Stimulated activated CD4-positive, alpha-beta T cell treated with anti-CD3 and anti-CD28 coated beads, Interleukin-15, amount 100 ng/mL, for 48 hours (primary cell): ENCODE data around the gene PRKAG1.

Source experiments
- DNase-seq, 2 donors: peaks; one replicate each; pipeline ENCODE4 v3.0.0-alpha.2; 2020; ENCODE audit warnings: low read depth in 2 of 2

The PRKAG1 gene

GRCh38 chr12:48981757-48982157 is 36.8 kb downstream of the PRKAG1 start:
- DNase-seq, result no peak

GRCh38 chr12:48980953-48981756 is 37.4 kb downstream of the PRKAG1 start:
- no peak for DNase-seq

GRCh38 chr12:48980389-48980952 is 38.1 kb downstream of the PRKAG1 start:
- no peak for DNase-seq

GRCh38 chr12:48979602-48980388 is 38.8 kb downstream of the PRKAG1 start:
- DNase-seq, result no peak

- DNase-seq, result no peak
Measured at GRCh38 chr12:48978741-48979601, 39.6 kb downstream of the PRKAG1 start.

GRCh38 chr12:48978291-48978740 is 40.3 kb downstream of the PRKAG1 start, which contains the start of gene WNT1:
WNT1 (plus strand) TSS chr12:48978322; CDS start chr12:48978651, 329 bp downstream.
- DNase-seq, result no peak

GRCh38 chr12:48977290-48978281 is 41.0 kb downstream of the PRKAG1 start:
- peak; percentile 69 to 82 for DNase-seq

- DNase-seq, result no peak
Measured at GRCh38 chr12:48973941-48974673, 44.5 kb downstream of the PRKAG1 start.

- DNase-seq, result no peak
Measured at GRCh38 chr12:48973531-48973930, 45.0 kb downstream of the PRKAG1 start.

GRCh38 chr12:48972952-48973483 is 45.6 kb downstream of the PRKAG1 start:
- DNase-seq, result no peak

GRCh38 chr12:48972213-48972951 is 46.2 kb downstream of the PRKAG1 start:
- no peak for DNase-seq

GRCh38 chr12:48970702-48971334 is 47.8 kb downstream of the PRKAG1 start:
- no peak for DNase-seq

- no peak for DNase-seq
Measured at GRCh38 chr12:48969833-48970701, 48.5 kb downstream of the PRKAG1 start.

- no peak for DNase-seq
Measured at GRCh38 chr12:48969160-48969771, 49.3 kb downstream of the PRKAG1 start.

GRCh38 chr12:48968467-48968866 is 50.1 kb downstream of the PRKAG1 start:
- DNase-seq, result no peak

GRCh38 chr12:48967991-48968390 is 50.6 kb downstream of the PRKAG1 start:
- no peak for DNase-seq
